ENCODE data around the gene CDC23.
"Not testable (repeated sequence)": the region's sequence is repeated elsewhere in the genome, so short reads cannot be mapped to it uniquely, and the experiment has no call there.

The CDC23 gene

DNA sequence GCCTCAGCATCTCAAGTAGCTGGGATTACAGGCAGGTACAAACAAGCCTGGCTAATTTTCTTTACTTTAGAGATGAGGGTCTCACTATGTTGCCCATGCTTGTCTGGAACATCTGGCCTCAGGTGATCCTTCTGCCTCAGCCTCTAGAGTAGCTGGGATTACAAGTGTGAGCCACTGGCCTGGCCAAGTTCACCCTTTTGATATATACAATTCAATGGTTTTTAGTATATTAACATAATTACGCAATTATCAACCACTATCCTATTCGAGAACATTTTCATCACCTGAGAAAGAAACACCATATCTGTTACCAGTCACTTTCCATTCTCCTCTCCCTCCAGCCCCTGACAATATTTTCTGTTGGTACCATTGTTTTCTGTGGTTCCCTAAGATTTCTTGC lies 3.7 kb upstream of the CDC23 start:
- in situ Hi-C loops (cut with MboI; ENCODE audit: low sequenced_read_pairs), result no loop called here

DNA sequence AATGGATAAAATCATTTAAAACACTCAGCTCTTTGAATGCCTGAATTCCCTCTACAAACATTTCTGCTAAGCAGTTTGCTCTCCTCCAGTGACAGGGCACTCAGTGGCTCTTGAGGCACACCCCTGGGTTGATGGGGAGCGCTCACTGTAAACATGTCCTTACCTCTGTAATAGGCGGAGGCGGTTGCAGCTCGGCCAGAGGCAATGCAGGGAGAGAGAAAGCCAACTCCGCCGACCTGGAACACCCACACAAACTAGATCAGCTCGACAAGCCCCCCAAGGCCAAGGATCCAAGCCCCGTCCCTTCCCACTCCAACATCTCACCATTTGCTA lies 329 bp downstream of the CDC23 start:
- in situ Hi-C loops (cut with MboI; ENCODE audit: low sequenced_read_pairs), result no loop called here

DNA sequence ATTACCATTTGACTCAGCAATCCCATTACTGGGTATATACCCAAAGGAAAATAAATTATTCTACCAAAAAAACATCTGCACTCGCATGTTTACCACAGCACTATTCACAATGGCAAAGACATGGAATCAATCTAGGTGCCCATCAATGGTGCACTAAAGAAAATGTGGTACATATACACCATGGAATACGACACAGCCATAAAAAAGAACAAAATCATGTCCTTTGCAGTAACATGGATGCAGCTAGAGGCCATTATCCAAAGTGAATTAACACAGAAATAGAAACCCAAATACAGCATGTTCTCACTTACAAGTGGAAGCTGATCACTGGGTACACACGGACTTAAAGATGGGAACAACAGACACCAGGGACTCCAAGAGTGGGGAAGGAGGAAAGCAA lies 2.1 kb downstream of the CDC23 start:
- in situ Hi-C loops (cut with MboI; ENCODE audit: low sequenced_read_pairs), result no loop called here

DNA sequence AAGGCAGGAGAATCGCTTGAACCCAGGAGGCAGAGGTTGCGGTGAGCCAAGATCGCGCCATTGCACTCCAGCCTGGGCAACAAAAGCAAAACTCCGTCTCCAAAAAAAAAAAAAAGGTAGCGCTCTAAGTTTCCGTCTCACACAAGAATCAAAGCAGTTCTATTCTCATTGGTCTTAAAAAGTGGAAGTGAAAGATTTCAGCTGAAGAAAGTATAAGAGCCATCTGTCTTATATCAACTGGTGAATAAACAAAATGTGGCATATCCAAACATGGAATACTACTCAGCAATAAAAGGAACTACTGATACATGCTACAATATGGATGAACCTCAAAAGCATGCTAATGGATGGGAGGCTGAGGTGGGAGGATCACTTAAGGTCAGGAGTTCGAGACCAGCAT lies 19.3 kb downstream of the CDC23 start:
- in situ Hi-C loops (cut with MboI; ENCODE audit: low sequenced_read_pairs), result not testable (repeated sequence)

DNA sequence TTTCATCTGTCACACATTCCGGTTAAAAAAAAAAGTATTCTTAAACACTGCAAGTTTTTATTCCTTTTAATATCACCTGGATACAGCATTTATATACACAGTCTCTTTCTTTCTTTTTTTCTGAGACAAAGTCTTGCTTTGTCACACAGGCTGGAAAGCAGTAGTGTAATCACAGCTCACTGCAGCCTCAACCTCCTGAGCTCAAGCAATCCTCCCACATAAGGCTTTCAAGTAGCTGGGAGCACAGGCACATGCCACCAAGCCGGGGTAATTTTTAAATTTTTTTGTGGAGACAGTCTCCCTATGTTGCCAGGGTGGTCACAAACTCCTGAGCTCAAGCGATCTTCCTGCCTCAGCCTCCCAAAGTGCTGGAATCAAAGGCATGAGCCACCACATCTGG lies 20.3 kb downstream of the CDC23 start:
- in situ Hi-C loops (cut with MboI; ENCODE audit: low sequenced_read_pairs), result no loop called here

DNA sequence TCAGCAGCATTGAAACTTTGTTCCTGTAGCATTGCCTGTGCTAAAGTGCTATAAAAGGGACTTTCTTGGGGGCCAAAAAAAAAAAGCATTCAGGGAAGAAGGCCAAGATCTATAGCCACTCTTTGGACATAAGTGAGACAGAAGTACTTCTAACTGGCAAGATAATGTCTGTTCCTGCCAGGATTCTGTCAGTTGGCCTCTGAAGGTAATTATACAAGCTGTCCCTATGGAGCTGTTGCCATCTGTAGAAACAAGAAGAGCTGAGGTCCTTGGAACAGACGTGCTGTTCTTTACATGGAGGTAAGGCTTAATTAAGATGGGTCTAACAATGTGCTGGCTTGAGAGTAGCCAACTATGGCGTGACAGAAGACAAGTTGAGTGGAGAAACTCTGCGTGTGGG lies 24.5 kb downstream of the CDC23 start:
- in situ Hi-C loops (cut with MboI; ENCODE audit: low sequenced_read_pairs), result no loop called here

DNA sequence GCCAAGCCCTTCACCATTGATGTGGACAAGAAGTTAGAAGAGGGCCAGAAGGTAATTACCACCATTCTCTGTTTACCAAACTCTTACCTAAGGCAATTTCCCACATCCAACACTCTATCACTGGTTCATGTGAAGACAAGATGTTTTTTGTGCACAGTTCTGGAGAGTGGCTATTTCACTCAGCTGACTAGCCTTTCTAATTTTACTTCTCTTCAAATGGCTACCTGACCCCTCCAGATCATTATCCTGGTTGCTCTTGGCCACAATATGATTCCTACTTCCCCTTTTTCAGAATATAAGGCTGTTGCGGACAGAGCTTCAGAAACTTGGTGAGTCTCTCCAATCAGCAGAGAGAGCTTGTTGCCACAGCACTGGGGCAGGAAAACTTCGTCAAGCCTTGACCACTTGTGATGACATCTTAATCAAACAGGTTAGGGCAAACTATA lies 27.1 kb downstream of the CDC23 start:
- in situ Hi-C loops (cut with MboI; ENCODE audit: low sequenced_read_pairs), result no loop called here

DNA sequence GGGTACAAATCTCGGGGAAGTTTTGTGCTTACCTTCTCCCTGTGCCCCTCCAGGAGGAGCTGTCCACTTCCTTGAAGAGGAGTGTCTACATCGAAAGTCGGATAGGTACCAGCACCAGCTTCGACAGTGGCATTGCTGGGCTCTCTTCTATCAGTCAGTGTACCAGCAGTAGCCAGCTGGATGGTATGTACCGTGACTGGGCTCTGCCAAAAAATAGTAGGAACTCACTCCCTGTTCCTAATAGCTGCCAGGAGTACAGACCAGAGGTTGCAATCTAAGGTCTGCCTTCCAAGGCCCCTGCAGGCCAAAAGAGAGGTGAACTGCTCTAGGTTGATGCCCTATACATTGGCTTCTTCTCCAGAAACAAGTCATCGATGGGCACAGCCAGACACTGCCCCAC lies 30.3 kb downstream of the CDC23 start:
- in situ Hi-C loops (cut with MboI; ENCODE audit: low sequenced_read_pairs), result no loop called here

DNA sequence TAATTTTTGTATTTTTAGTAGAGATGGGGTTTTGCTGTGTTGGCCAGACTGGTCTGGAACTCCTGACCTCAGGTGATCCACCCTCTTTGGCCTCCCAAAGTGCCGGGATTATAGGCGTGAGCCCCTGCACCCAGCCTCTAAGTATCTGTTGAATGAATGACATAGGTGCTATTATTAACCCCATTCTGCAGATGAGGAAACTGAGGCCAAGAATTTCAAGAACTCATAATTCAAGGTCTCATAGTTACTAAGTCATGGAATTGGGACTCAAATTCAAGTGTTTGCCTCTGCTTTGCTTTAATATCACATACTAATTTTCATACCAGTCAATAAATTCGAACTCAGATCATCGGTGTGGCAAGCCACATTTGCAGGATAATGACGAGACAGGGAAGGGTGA lies 32.3 kb downstream of the CDC23 start:
- in situ Hi-C loops (cut with MboI; ENCODE audit: low sequenced_read_pairs), result no loop called here

DNA sequence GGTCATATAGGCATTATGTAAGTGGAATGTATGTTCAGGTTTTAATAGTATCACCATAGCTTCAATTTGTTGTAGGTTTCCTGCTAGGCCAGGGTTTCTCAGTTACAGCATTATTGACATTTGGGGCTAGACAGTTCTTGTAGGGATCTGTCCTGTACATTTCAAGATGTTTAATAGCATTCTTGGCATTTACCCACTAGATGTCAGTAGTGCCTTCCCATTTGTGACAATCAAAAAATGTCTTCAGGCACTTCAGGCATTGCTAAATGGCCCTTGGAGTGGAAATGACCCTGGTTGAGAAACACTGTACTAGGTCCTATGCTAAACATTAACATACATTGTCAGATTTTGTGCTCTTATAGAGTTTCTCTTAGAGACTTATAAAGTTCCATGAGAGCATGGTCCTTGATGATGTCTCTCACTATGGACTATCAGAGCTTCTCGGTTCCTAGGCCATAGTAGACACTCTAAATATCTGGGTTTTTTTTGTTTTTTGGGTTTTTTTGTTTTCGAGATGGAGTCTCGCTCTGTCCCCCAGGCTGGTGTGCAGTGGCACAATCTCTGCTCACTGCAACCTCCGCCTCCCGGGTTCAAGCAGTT lies 32.8 kb downstream of the CDC23 start:
- in situ Hi-C loops (cut with MboI; ENCODE audit: low sequenced_read_pairs), result no loop called here

DNA sequence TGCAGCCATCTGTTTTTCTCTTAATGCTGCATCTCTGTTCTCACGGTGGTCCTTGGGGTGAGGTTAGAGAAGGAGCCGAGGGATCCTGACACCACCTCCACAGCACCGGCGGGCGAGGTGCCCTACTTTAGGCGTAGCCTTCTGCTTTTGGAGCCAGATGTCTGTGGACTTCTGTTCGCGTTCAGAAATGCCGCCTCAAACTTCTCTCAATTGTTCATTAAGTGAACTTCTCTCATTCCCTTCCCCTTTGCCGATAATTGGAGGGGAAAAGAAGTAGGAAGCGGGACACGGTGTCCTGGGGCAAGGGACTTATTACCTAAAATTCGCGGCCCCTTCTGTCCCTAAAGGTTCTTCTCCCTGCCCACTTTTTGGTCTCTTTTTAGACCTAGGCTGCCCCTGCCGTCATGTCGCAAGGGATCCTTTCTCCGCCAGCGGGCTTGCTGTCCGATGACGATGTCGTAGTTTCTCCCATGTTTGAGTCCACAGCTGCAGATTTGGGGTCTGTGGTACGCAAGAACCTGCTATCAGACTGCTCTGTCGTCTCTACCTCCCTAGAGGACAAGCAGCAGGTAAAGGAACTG lies 33.8 kb downstream of the CDC23 start:
- in situ Hi-C loops (cut with MboI; ENCODE audit: low sequenced_read_pairs), result no loop called here

DNA sequence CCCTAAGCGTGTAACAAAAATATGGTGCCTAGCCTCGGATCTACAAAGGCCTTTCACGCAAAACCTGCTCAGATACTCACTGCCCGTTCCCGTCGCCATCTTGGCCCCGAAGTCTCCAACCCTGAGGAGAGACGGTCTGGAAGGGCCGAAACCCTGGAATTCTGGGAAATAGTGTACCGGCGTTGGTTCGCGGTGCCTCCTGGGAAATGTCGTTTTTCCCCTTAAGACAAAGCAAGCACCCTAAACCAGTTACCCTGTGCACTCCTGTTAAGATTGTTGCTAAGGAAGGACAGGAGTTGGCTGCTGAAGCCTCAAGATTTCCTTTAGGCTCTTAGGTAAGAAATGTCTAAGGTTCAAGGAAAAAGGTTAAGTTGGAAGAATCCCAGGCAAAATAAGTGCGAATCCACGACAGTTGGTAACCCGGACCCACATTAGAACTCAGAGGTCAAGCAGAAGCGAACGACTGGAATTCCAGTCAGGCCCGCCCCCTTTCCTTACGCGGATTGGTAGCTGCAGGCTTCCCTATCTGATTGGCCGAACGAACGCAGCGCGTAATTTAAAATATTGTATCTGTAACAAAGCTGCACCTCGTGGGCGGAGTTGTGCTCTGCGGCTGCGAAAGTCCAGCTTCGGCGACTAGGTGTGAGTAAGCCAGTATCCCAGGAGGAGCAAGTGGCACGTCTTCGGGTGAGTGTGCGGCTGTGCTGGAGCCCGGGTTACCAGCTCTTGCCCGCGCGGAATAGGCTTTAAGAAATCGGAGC lies 34.4 kb downstream of the CDC23 start, which contains the start of the genes BRD8 and KIF20A:
TSS of gene BRD8 (minus strand) at position 115 of the 761 bp plus-strand sequence. CDS start at position 99, 16 bp downstream.
TSS of gene KIF20A (plus strand) at position 597 of the 761 bp plus-strand sequence. CDS start 569 bp downstream, outside the sequence.
- in situ Hi-C loops (cut with MboI; ENCODE audit: low sequenced_read_pairs), result no loop called here

DNA sequence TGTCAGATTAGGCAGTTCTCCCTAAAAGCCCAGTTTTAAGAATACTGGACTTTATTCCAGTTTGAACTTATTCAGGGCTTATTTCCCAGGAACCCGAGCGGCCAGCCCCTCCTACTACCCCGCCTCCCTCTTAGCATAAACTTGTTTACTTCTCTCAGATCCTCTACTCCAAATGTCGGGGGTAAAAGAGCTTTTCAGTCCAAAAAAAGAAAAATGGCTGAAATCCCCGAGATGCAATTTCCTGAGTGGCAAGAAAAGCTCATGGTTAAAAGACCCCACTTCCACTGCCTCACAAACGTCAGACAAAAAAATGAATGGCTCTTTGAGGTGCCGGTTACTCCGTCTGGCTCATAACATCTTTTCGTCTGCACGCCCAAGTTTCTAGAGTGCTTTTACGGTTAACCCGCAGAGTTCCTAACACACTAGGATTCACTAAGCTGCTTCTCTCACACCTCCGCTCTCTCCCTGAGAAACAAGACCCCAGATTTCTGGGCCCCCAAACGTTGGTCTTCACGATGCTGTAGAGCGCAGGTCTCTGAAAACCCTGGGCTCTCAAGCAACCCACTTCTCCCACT lies 35.1 kb downstream of the CDC23 start:
- in situ Hi-C loops (cut with MboI; ENCODE audit: low sequenced_read_pairs), result no loop called here

DNA sequence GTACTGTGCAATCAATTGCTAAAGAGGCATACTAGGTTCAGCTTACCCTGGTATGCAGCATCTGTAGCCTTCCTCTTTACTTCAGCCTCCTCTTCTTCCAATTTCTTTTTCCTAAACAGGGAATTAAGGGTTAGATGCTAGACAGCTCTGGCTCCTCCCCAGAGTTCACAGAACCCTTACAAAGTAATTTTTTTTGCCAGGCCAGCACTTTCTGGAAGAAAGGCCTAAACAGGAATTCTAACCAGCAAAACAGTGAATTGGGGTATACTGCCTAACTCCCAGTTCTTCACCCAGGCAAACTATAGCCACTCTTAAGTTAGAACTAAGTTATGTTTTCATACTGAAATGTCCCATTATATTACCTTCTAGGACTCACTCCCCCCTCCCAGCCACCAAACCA lies 42.8 kb downstream of the CDC23 start:
- in situ Hi-C loops (cut with MboI; ENCODE audit: low sequenced_read_pairs), result no loop called here

DNA sequence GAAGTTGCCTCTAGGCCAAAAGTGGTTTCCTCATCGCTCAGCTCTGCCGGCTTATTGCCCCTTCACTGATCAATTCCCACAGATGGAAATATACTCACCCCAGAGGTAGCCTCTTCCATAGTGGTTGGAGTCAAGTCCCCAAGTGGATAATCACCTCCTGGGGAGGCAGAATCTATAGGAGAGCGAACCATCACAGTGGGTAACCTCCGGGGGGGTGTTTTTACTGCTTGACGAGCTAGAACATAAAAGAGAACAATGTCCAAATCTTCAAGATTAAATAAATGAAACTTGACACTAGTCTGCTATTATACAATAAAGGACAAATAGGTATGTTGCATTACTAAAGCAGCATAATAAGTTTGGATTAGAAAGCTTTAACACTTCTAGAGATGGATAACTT lies 44.0 kb downstream of the CDC23 start:
- in situ Hi-C loops (cut with MboI; ENCODE audit: low sequenced_read_pairs), result no loop called here

DNA sequence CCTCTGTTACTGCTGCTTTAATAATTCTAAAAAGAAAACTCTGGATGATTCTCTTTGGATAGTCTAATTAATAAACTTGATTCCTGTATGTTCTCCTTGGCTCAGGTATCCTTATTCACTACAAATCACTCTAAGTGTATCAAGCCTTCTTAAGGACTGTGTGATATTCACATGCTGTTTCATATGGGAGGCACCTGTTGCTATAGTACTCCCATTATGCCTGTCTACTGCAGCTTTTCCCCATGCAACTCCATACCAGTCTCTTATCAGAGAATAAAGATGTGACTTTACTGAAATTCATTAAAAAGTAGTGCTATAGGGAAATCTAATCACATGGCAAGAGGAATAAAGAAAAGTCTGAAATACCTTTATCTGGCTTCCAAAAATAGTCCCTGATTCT lies 49.4 kb downstream of the CDC23 start:
- in situ Hi-C loops (cut with MboI; ENCODE audit: low sequenced_read_pairs), result no loop called here

DNA sequence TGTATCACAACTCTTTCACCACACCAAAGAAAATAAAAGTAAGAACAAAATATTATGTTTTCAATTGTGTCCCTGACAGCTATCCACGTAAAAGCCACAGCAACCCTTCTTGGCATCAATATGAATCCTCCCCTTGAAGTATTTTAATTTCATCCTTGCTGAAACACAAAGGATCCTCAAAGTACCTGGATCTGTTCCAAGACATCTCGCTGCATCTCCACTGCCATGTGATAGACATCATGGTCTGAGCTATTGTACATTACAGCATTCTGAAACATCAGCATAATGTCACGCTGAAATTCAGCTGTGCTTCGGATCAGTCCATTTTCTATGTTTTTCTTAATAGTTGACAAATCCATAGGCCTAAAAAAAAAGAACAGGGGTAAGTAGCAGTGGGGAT lies 52.4 kb downstream of the CDC23 start:
- in situ Hi-C loops (cut with MboI; ENCODE audit: low sequenced_read_pairs), result no loop called here

DNA sequence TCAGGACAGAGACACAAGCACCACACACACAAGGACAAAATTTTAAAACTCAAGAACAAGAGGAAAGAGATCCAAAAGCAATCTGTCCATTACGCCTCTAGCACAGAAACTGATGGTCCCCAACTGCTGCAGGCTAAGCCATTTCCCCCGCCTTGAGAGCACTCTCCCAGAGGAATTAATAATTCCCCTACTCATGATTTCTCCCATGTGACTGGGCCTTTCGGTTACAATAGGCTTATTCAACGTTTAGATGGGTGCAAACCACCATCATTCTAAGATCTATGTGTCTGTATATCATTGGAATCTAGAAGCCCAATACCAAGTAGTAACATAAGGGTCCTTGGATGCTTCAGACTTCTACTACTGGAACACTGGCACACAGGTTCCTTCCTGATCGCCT lies 53.5 kb downstream of the CDC23 start:
- in situ Hi-C loops (cut with MboI; ENCODE audit: low sequenced_read_pairs), result no loop called here

DNA sequence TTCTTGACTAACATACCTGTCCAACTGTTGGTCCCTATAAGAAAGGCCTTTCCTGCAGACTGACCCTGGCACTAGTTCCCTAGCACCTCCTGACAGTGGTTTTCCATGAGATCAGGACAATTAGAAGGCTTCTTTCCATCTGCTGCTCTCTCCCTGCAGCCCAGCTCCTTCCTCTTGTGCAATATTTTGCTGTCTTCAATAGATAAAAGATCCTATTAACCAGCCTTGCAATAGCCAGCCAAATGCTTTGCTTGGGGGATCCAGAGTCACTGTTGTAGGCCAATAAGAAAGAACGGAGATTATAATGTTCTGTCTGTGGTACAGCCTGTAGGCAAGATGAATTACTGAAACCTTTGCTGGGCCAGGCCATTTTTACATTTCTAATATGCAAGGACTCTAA lies 55.5 kb downstream of the CDC23 start:
- in situ Hi-C loops (cut with MboI; ENCODE audit: low sequenced_read_pairs), result no loop called here

DNA sequence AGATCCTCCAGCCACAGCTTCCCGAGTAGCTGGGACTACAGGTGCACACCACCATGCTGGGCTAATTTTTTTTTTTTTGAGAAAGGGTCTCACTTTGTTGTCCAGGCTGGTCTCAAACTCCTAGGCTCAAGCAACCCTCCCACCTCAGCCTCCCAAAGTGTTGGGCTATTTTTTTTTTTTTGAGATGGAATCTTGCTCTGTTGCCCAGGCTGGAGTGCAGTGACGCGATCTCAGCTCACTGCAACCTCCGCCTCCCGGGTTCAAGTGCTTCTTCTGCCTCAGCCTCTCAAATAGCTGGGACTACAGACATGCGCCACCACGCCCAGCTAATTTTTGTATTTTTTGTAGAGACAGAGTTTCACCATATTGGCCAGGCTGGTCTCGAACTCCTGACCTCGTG lies 57.1 kb downstream of the CDC23 start:
- in situ Hi-C loops (cut with MboI; ENCODE audit: low sequenced_read_pairs), result not testable (repeated sequence)

DNA sequence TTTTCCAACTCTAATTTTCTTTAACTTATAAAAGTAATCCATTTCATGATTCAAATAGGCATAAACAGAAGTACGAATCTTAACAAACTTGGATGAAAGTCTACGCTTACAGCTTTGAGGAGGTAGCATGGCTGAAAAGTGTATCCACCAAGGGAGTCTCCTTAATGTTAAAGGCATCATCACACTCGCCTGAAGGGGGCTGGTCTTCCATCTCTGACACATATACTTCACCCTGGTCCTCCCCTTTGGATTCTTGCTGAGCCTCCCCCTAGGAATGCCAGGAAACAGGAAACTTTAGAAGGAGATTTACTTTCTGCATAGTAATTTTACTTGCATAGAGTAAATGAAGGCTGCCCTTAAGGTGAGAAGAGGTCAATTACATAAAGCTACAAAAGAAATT lies 63.6 kb downstream of the CDC23 start:
- in situ Hi-C loops (cut with MboI; ENCODE audit: low sequenced_read_pairs), result no loop called here

DNA sequence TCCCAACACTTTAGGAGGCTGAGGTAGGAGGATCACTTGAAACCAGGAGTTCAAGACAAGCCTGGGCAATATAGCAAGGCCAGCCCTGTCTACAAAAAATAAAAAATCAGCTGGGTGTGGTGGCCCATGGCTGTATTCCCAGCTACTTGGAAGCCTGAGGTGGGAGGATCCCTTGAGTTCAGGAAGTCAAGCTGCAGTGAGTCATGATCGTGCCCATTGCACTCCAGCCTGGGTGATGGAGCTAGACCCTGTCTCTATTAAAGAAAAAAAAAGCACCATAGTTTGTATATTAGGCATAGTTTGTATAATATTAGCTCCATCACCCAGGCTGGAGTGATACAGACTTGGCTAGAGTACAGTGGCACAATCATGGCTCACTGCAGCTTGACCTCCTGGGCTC lies 64.3 kb downstream of the CDC23 start:
- in situ Hi-C loops (cut with MboI; ENCODE audit: low sequenced_read_pairs), result no loop called here
